Stimulated activated CD4-positive, alpha-beta T cell treated with anti-CD3 and anti-CD28 coated beads, Interleukin-2, amount 100 ng/mL, for 48 hours (primary cell): ENCODE data around the gene TASP1.
"Not testable (repeated sequence)": the region's sequence is repeated elsewhere in the genome, so short reads cannot be mapped to it uniquely, and the experiment has no call there.

Experiments
- DNase-seq, 2 donors: peaks; one replicate each; pipeline ENCODE4 v3.0.0-alpha.2; 2020

TASP1 gene

DNA sequence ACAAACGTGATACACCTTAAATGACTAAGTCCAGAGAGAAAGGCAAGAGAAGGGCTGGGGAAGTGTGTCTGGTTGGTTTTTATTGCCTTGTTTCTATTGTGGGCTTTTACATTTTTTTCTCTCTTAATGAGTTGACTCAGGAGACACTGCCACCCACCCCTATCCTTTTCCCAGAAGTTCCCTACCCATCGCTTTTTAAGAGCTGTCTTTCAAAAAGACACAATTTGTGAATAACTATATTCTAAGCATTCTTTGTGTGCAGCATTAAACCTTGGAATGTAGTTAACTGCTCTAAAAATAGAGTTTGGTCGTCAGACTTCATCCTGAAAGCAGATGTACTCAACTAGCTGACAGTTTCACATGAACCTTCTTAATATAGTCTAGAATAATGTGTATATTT is 242.7 kb downstream of the TASP1 start:
- DNase-seq: no peak

DNA sequence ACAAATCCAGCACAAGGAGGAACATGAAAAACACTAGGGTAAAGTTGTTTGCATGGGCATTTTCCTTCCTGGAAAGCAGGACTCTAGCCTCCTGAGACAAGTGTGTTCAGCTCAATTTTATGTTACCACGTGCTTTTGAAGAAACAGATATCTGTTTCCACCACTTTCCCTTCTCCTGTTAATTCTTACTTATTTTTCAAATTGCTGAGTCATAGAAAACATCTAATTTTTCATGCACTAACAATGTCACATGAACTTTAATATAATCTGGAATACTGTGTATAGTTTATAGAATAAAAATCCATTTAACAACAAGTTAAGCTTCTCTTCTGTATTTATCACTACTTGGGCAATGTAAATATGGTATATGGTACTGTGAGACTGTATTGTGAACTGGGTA is 243.5 kb downstream of the TASP1 start:
- no peak for DNase-seq

DNA sequence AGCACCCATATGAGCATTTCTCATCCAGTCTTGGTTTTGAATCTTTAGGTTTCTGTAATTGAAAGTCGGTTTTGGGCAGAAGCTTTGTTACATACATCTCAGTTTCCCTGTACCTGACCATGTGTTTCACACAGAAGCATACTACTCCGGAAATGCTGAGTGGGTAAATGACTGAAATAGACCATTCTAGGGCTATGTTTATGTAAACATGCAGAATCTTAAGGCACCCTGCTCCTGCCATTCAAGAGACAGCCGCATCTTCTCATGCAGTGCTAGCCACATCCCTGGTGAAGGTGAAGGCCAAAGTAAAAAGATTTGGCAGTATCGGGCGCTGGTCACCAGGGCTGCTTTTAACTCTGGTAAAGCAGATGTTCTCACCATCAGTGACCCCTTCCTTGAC is 246.3 kb downstream of the TASP1 start:
- DNase-seq: no peak

DNA sequence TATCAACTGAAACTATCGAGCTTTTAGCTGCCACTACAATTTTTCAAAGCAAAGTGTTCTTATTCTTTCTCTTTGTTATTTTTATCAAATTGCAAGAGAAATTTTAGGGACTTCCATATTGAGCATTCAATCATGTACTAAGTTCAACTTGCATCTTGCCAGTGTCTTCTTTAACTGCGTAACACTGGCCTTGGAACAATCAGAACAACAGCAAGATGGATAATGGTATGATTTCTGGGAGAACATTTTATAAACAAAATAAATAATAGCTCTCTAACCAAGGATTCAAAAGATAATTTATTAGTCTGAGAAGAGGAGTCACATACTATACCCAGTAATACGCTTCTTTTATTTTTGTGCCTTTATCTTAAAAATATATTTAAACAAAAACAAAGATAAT is 249.6 kb downstream of the TASP1 start:
- DNase-seq: no peak

DNA sequence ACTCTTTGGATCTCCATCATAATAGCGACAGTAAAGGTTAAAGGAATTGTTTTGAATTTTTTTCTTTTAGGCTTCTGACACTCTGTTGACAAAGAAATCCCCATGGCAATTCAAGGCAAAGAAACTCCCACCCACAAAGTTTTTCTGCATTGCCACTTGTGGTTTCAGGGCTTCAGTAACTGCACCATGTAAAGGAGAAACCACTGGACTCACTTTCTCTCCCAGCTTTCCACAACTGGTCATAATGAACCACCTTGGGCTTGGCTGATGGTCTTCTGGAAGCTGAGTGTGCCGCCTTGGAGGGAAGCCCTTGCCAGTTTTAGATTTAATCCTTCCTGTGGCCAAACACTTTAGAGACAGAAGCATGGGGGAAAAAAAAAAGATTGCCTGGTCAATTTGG is 254.6 kb downstream of the TASP1 start:
- DNase-seq: no peak

DNA sequence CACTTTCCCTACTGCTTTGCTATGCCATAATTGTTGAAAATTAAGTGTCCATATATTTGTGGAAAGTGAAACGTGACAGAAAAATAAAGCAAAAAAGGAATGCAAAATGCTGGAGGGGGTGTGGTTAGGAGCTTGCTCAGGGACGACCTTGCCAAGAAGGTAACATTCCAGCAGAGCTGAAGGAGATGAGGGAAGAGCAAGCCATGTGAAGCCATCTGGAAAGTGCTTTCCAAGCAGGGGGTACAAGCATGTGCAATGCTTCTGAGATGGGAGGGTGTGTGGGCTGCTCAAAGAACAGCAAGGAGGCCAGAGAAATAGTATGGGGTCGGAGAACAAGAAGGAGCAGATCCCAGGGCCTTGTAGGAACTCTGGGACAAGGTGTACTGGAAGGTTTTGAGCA is 255.9 kb downstream of the TASP1 start:
- DNase-seq: no peak

DNA sequence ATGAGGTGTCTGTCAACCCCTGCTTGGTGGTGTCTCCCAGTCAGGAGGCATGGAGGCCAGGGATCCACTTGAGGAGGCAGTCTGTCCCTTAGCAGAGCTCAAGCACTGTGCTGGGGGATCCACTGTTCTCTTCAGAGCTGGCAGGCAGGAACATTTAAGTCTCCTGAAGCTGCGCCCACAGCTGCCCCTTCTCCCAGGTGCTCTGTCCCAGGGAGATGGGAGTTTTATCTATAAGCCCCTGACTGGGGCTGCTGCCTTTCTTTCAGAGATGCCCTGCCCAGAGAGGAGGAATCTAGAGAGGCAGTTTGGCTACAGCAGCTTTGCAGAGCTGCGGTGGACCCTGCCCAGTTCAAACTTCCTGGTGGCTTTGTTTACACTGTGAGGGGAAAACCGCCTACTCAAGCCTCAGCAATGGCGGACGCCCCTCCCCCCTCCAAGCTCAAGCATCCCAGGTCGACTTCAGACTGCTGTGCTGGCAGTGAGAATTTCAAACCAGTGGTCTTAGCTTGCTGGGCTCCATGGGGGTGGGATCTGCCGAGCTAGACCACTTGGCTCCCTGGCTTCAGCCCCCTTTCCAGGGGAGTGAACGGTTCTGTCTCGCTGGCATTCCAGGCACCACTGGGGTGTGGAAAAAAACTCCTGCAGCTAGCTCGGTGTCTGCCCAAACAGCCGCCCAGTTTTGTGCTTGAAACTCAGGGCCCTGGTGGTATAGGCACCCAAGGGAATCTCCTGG is 258.1 kb downstream of the TASP1 start:
- not testable (repeated sequence) for DNase-seq

DNA sequence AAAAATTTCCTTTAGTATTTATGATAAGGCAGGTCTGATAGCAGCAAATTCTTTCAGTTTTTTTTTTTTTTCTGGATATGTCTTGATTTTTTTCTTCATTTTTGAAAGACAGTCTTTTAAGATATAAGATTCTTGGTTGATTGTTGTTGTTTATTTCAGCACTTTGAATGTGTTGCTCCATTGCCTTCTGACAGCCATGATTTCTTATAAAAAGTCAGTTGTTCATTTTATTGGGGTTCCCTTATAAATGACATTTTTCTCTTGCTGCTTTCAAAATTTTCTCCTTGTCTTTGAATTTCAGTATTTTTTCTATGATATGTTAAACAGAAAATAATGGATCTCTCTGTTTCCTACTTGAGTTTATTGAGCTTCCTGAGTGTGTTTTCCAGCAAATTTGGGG is 265.3 kb downstream of the TASP1 start:
- no peak for DNase-seq

DNA sequence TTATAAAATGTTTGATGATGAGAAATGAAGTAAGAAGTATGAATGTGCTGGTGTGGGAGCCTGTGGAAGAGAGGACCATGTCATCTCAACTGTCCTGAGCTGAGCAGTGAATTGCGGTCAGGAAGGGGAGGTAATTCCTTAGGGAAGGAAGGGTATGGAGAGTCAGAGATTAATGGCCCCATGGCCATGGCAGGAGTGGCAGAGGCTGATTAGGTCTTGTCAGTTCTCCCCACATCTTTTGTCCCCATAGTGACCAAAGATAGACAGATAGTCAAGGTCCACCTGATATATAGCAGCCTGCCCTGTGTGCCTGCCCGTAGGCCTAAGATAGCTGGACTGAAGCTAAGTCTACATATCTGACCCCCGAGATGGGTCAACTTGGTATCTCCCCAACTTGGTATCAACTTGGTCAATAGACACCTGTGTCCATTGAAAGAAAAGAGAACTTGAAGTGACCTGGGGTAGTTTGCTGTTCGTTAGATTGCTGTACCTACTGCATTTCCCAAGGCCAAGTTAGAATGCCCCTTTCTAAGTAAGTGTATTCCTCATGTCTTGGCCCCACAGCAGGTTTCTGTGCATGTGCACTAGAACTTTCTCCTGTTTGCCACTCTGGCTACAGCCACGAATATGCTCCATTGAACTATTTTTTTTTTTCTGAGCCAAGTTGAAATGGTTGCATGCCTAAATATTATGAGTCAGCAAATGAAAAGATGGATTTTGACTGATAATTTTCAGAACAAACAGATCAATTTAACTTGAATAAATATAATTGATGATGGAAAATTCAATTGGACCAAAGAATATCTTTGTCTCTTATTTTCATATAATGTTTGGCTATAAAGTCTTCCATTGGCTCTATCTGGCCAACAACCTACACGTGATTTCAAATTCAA is 274.2 kb downstream of the TASP1 start:
- no peak for DNase-seq

DNA sequence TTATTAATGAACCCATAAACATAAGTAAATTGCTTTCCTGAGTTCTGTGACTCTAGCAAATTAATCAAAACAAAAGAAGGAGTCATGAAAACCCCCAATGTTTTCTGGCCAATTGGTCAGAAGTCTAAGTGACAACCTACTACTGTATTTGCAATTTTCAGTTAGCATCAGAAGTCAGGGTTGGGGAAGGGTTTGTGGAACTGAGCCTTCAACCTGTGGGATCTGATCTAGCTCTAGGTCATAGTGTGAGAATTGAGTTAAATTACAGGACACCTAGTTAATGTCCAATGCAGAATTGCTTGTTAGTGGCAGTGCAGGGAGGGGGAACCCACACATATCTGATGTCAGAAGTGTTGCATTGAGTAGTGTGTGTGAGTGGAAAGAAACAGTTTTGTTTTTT is 275.3 kb downstream of the TASP1 start:
- DNase-seq: no peak

DNA sequence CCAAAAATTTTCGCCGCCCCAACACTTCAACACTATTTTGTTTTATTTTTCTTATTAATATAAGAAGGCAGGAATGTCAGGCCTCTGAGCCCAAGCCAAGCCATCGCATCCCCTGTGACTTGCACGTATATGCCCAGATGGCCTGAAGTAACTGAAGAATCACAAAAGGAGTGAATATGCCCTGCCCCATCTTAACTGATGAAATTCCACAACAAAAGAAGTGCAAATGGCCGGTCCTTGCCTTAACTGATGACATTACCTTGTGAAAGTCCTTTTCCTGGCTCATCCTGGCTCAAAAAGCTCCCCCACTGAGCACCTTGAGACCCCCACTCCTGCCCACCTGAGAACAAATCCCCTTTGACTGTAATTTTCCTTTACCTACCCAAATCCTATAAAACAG is 276.6 kb downstream of the TASP1 start:
- not testable (repeated sequence) for DNase-seq

DNA sequence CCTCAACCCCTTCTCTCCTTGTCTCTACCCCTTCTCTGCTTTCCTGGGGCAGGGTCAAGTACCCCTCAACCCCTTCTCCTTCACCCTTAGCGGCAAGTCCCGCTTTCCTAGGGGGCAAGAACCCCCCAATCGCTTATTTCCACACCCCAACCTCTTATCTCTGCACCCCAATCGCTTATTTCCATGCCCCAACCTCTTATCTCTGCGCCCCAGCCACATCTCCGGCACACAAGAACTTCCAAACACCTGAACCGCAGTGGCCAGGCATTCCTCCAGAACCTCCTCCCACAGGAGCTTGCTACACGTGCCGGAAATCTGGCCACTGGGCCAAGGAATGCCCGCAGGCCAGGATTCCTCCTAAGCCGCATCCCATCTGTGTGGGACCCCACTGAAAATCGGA is 279.8 kb downstream of the TASP1 start:
- not testable (repeated sequence) for DNase-seq

DNA sequence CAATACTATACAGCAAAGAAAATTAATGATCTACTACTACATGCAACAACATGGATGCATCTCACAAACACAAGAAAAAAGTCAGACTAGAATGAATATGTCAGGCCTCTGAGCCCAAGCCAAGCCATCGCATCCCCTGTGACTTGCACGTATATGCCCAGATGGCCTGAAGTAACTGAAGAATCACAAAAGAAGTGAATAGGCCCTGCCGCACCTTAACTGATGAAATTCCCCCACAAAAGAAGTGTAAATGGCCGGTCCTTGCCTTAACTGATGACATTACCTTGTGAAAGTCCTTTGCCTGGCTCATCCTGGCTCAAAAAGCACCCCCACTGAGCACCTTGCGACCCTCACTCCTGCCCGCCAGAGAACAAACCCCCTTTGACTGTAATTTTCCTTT is 280.9 kb downstream of the TASP1 start:
- DNase-seq: not testable (repeated sequence)

DNA sequence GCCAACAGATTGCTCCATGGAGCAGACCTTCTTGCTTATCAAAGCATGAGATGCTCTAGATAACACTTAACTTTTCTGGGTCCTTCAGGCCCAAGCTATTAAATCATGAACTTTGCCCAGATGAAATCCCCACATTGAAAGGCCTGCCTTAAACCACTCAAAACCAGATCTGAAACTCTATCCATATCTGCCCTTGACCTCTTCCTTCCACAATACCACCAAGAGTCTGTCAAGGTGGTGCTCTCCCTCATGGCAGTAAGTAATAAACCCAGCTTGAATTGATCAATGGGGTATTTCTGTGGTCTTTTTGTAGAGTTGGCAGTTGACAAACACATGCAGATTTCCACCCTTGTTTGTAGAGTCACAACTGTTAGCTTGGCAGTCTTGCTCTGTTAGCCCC is 282.1 kb downstream of the TASP1 start:
- no peak for DNase-seq

DNA sequence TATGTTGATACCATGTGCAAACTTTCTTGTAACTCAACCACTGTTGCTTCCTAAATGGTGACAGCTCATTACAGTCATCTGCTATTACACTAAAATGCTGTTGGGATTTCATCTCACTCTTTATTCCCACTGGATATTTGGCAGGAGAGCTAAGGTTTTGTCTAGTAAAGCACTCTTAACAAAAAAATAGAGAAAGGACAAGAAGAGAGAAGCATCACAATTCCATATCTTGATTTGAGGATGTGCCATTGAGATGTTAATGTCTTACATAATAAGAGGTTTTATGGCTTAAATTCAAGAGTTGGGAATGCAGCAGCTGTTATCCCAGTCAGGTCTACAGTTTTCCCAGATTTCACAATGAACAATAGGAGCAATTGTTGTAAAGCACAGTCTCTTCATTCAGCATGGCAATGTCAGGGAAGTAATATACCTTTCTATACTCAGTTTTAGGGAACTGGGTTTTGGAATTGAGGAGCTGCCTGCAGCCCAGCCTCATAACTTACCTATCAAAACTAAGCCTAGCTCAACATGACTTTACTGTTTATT is 282.7 kb downstream of the TASP1 start:
- no peak for DNase-seq

DNA sequence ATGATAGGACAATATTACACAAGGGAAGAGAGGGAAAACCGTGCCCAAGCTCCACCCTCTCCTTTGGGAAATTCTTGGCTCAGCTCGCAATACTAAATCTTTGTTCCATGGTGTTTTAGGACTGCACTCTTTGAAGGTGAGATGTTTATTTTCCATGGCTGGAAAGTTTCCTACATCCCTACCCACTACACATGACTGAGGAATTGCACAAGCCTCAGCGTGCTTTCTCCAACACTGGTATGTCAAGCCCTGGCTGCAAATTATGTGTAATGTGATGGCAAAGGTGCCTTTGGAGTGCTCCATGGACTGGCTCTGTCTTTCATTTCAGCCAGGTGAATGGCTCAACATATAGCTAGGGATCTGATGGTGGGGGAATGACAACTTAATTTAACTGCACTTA is 283.3 kb downstream of the TASP1 start:
- no peak for DNase-seq

DNA sequence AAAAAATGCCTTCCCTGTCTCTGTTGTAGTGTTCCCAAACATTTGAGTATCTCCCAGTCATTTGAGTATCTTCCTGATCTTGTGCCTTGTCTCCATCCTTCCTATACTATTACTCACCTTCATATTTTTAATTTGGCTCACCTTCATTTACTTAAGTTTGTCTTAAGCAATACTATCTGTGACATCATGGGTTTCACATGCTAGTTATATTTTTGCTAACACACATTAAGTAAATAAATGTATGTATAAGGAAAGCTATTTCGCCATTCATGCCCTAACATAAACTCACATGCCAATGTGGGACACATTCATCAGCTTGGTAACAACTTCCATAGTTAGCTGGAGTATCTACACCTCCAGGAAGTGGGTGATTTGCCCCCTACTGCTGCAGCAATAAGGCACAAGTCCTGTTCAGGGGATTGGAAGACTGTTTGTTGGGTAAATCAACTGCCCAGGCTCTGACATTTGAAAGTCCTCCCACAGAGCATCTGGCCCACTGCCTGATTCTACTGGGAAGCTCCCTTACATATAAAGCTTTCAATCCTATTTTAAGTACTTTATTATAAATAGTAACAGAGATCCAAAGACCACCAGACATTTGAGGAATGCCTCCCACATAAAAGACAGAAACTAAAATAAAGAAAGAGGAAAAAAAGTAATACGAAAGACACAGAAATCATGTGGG is 285.3 kb downstream of the TASP1 start:
- no peak for DNase-seq

DNA sequence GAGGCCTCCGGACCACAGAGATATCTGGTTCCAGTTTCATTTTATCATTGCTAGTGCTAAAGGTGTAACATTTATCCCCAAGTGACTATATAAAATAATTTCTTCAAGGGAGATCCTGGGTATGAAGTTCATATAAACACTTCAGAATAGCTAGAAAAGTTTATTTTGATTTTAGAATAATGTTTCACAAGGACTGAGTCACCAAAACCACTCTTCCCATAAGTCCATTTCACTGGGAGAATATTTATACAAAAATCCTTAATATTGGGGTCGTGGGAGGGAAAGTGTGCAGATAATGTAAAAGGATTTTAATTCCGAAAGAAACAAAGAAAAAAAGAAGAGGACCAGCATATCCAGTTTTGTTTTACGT is 289.5 kb downstream of the TASP1 start:
- DNase-seq: no peak

DNA sequence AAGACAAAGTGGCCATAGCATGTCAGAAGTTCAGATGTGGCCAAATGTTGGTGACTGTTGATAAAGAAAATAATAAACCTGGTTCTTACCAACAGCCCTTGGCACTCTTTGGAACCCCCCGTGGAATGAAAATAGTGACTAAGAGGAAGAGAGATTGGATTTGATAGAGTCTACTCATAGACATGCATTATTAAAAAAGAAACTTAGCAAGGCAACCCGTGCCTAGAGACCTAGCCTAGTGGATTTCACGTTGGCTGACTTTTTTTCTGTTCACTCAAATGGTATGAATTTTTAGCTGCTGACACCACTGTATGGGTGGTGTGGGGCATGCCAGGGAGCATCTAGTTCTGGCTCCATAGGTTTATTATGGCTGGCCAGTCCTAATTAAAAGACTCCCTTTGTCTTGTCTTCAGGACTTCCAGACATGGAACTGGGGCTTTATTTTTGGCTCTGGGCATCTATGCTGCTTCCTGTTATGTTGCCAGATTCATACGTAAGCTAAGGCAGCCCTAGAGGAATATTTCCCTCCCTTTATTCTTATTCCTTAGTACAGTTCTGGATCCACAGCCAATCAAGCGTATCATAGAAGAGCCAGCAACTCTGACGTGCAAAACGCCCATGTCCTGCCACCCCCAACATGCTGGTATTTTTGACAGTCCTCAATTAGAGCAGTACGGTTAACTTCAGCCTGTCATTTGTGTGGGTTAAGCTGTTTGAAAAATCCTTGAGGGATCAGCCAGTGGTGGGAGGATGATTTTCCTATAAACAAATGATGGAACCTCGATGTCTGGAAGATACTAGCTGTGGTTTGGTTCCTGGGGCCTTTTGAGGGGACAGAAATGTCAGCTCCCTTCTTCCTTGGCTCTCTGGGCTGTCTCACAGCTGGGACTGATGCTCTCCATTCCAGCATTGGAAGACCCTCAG is 290.2 kb downstream of the TASP1 start:
- no peak for DNase-seq

DNA sequence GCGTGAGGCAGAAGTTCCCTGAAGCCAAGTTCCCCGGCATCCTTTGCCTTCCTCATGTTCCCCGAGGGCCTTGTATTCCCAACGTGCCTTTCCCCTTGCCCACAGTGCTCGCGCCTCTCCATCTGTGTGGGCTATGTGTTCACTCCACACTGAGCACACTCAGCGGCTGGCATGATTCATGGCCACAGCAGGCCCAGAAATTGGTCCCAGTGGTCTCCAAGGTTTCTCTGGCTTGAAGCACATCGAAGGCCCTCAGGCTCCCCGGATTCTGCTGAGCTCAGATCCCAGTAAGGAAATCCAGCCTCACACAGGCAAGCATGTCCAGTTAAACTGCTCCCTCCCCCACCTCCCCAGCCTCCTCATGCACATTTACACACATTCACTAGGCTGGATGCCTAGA is 294.1 kb downstream of the TASP1 start:
- DNase-seq: no peak

DNA sequence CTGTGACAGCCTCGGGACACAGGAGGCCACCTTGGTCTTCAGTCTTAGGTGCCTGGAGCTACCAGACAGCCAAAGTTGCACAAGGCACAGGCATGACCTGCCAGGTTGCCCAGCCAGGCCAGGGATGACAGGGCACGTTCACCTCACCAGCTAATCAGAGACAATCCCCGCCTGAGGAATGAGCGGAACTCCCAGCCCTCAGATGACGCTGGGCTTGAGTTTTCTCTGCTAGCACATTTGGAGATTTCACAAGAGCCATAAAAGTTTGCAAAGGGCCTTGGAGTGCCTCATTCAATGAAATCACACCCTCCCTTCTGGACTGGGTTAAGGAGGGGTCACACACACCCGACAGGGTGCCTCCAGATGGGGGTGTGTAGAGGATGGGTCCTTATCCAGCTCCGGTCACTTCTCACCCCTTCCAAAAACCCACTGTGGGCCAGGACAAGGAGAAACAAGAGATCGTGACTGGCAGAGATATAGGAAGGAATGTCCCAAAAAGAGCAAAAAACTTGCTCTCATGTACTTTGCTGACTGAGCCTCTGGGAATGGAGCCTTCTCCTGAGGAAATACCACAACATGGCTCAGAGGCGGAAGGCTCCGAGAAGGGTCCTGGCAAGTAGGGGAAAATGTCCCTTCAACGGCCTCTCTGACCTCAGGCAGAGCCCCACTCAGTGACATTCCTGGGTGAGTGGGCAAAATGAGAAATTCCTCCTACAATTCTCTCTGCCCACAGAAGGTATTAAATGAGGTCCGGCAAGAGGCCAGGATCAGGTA is 296.1 kb downstream of the TASP1 start:
- no peak for DNase-seq
